Activated naive CD4-positive, alpha-beta T cell treated with anti-CD3 and anti-CD28 coated beads, Interleukin-2, amount 50 U/mL, for 24 hours (primary cell): ENCODE measurements around the gene ZWINT.

Source experiments
- H3K27ac Mint-ChIP-seq: one replicate; pipeline ENCODE4 v1.8.0; 2021; ENCODE audit warnings: mild to moderate bottlenecking, mixed read lengths
- H3K27me3 Mint-ChIP-seq: one replicate; pipeline ENCODE4 v1.8.0; 2021; ENCODE audit warnings: mixed read lengths
- H3K36me3 Mint-ChIP-seq: one replicate; pipeline ENCODE4 v1.8.0; 2021; ENCODE audit warnings: mixed read lengths
- H3K4me1 Mint-ChIP-seq: one replicate; pipeline ENCODE4 v1.8.0; 2021; ENCODE audit warnings: mixed read lengths
- H3K4me3 Mint-ChIP-seq: one replicate; pipeline ENCODE4 v1.8.0; 2021; ENCODE audit warnings: mild to moderate bottlenecking, mixed read lengths
- H3K9me3 Mint-ChIP-seq: one replicate; pipeline ENCODE4 v1.8.0; 2021; ENCODE audit warnings: mixed read lengths

Gene ZWINT

GRCh38 chr10:56317603-56318002 lies 43.5 kb downstream of the ZWINT start:
- peaks cover 6% of the 10 kb centered on the region for H3K9me3 Mint-ChIP-seq
- H3K4me1 Mint-ChIP-seq: no peaks in the 10 kb centered on the region
- H3K27ac Mint-ChIP-seq: no peak overlapping the region
- no peaks in the 10 kb centered on the region for H3K27me3 Mint-ChIP-seq
- no peaks in the 10 kb centered on the region for H3K36me3 Mint-ChIP-seq
- H3K4me3 Mint-ChIP-seq: no peak overlapping the region

GRCh38 chr10:56316603-56317002 lies 44.5 kb downstream of the ZWINT start:
- Mint-ChIP-seq H3K4me3 (no peak overlapping the region), H3K27me3 (no peaks in the 10 kb centered on the region), H3K9me3 (peaks cover 6% of the 10 kb centered on the region), H3K36me3 (no peaks in the 10 kb centered on the region), H3K4me1 (no peaks in the 10 kb centered on the region), H3K27ac (no peak overlapping the region)
